ENCODE measurements around the gene TPST2.

TPST2 gene

GRCh38 chr22:26548303-26548702 lies 41.6 kb downstream of the TPST2 start:
- in situ Hi-C loops (cut with MboI; ENCODE audit: low sequenced_read_pairs, unreplicated experiment): no loop called here
- no peak for TF ChIP-seq CTCF (IDR thresholded peaks at IDR 0.05; ENCODE audit: borderline replicate concordance, control extremely low read depth, extremely low read depth, insufficient read depth, missing control alignments)
- no peak for DNase-seq (ENCODE audit: low spot score)

GRCh38 chr22:26547837-26548236 lies 42.1 kb downstream of the TPST2 start:
- in situ Hi-C loops (cut with MboI; ENCODE audit: low sequenced_read_pairs, unreplicated experiment): no loop called here
- no peak for DNase-seq (ENCODE audit: low spot score)
- no peak for TF ChIP-seq CTCF (IDR thresholded peaks at IDR 0.05; ENCODE audit: borderline replicate concordance, control extremely low read depth, extremely low read depth, insufficient read depth, missing control alignments)

DNA sequence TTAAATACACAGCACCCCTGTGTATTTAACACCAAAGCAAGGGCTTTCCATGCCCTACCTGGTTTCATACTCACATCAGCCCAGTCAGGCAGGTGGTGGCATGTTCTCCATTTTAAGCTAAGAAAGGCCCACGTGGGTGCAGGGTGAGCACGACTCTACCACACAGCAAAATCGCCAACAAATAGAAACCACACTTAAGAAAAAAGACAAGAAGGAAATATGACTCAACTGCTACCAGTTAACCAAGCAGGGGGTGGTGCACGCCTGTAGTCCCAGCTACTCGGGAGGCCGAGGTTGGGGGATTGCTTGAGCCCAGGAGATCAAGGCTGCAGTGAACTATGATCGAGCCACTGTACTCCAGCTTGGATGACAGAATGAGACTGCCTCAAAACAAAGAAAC lies 42.5 kb downstream of the TPST2 start:
- no peak for TF ChIP-seq CTCF (IDR thresholded peaks at IDR 0.05; ENCODE audit: borderline replicate concordance, control extremely low read depth, extremely low read depth, insufficient read depth, missing control alignments)
- in situ Hi-C loops (cut with MboI; ENCODE audit: low sequenced_read_pairs, unreplicated experiment): no loop called here
- no peak for DNase-seq (ENCODE audit: low spot score)

DNA sequence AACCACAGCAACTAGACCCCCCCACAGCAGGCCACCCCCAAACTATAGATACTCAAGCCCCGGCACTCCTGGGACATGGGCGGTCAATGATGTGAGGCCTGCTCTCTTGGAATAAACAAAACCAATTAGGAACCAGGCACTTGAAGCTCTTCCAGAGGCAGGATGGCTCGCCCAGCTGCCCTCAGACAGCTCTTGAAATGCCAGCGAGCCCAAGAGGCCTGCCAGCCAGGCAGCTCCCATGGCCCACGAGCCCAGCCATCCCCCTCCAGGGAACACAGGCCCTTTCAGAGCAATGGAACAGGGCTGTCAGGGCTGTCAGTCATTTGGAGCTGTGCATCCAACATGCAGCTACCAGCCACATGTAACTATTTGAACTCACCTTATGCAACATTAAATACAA lies 43.6 kb downstream of the TPST2 start:
- TF ChIP-seq CTCF (IDR thresholded peaks at IDR 0.05; ENCODE audit: borderline replicate concordance, control extremely low read depth, extremely low read depth, insufficient read depth, missing control alignments): no peak
- in situ Hi-C loops (cut with MboI; ENCODE audit: low sequenced_read_pairs, unreplicated experiment): no loop called here
- no peak for DNase-seq (ENCODE audit: low spot score)

DNA sequence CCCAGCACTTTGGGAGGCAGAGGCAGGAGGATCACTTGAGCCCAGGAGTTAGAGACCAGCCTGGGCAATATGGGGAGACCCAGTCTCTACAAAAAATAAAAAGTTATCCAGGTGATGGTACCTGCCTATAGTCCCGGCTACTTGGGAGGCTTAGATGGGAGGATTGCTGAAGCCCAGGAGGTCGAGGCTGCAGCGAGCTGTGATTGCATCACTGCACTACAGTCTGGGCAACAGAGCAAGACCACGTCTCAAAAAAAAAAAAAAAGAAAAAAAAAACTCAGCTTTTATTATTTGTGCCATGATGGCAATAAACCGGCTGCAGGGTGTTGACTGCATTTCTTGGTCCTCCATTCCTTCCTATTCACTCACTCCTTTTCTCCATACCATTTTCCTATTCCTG lies 44.1 kb downstream of the TPST2 start:
- no peak for DNase-seq (ENCODE audit: low spot score)
- TF ChIP-seq CTCF (IDR thresholded peaks at IDR 0.05; ENCODE audit: borderline replicate concordance, control extremely low read depth, extremely low read depth, insufficient read depth, missing control alignments): no peak
- in situ Hi-C loops (cut with MboI; ENCODE audit: low sequenced_read_pairs, unreplicated experiment): no loop called here

GRCh38 chr22:26545385-26545784 lies 44.5 kb downstream of the TPST2 start:
- no peak for DNase-seq (ENCODE audit: low spot score)
- in situ Hi-C loops (cut with MboI; ENCODE audit: low sequenced_read_pairs, unreplicated experiment): no loop called here
- no peak for TF ChIP-seq CTCF (IDR thresholded peaks at IDR 0.05; ENCODE audit: borderline replicate concordance, control extremely low read depth, extremely low read depth, insufficient read depth, missing control alignments)

DNA sequence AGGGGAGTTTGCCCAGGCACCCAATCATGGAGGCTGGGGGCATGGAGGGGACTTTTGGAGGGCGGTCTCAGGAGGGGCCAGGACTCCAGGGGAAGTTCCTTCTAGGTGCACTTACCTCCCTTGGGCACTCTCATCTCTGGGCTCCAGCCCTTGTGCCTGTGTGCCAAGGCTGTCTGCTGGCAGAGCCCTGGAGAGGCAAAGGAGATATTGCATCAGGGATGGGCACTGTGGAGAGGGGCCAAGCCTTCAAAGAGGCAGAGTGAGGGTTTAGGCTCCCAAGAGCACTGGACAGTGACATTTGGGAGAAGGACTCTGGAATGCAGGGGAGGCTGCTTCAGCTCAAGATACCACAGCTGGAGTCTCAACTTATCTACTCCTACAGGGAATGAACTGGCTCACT lies 45.4 kb downstream of the TPST2 start:
- no peak for DNase-seq (ENCODE audit: low spot score)
- no peak for TF ChIP-seq CTCF (IDR thresholded peaks at IDR 0.05; ENCODE audit: borderline replicate concordance, control extremely low read depth, extremely low read depth, insufficient read depth, missing control alignments)
- in situ Hi-C loops (cut with MboI; ENCODE audit: low sequenced_read_pairs, unreplicated experiment): no loop called here
